ENCODE results near the gene XPR1.

The XPR1 gene

DNA sequence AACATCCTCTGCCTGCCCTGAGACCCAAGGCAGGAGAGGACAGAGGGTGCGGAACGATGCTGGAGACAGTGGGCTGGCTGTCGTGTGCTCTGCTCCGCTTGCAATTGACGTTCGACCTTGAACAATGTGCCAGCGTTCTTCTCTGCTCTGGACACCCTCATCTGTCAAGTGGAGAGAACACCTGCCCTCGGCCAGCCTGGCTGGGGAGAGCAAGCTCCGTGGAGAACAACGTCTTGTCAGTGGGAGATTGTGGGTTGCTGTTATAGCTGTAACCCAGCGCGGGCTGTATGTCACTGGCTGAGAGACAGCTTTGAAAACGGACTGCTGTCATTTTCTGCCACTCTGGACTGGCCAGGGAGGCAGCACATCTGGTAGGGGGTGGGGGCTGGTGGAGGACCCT, 295.5 kb downstream of the XPR1 start:
- TF ChIP-seq, protein P1, sequence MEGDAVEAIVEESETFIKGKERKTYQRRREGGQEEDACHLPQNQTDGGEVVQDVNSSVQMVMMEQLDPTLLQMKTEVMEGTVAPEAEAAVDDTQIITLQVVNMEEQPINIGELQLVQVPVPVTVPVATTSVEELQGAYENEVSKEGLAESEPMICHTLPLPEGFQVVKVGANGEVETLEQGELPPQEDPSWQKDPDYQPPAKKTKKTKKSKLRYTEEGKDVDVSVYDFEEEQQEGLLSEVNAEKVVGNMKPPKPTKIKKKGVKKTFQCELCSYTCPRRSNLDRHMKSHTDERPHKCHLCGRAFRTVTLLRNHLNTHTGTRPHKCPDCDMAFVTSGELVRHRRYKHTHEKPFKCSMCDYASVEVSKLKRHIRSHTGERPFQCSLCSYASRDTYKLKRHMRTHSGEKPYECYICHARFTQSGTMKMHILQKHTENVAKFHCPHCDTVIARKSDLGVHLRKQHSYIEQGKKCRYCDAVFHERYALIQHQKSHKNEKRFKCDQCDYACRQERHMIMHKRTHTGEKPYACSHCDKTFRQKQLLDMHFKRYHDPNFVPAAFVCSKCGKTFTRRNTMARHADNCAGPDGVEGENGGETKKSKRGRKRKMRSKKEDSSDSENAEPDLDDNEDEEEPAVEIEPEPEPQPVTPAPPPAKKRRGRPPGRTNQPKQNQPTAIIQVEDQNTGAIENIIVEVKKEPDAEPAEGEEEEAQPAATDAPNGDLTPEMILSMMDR (IDR thresholded peaks at IDR 0.05; ENCODE audit: control insufficient read depth, insufficient read depth, low read depth, low read length, missing control alignments), result no peak
- no peak overlapping the region for H3K4me3 ChIP-seq (ENCODE audit: control insufficient read depth, low read depth, low read length)
- no peak for DNase-seq (ENCODE audit: low read depth)

DNA sequence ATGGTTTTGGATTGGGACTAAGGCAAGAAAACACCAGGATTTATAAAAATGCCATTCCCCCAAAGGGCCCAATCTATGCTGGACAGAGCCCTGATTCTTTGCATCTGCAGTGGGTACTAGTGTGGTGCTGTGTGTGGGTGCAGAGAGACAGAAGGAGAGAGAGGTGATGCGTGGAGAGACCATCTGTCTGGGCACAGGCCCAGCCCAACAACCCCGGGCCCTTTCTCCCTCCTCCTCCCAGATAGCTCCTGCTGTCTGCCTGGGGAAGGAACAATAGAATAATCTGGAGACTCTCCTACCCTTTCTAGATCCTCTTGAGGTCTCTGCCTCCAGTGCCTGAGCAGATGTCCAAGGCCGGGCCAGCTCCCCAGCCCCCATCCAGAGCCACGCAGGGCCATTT, 296.0 kb downstream of the XPR1 start:
- TF ChIP-seq, protein P1 (IDR thresholded peaks at IDR 0.05; ENCODE audit: control insufficient read depth, insufficient read depth, low read depth, low read length, missing control alignments), result no peak
- no peak overlapping the region for H3K4me3 ChIP-seq (ENCODE audit: control insufficient read depth, low read depth, low read length)
- DNase-seq (ENCODE audit: low read depth), result no peak

- H3K4me3 ChIP-seq (ENCODE audit: control insufficient read depth, low read depth, low read length), result no peak overlapping the region
- no peak for DNase-seq (ENCODE audit: low read depth)
- TF ChIP-seq, protein P1 (IDR thresholded peaks at IDR 0.05; ENCODE audit: control insufficient read depth, insufficient read depth, low read depth, low read length, missing control alignments), result no peak
Observed at GRCh38 chr1:180928331-180929230, 296.8 kb downstream of the XPR1 start.

DNA sequence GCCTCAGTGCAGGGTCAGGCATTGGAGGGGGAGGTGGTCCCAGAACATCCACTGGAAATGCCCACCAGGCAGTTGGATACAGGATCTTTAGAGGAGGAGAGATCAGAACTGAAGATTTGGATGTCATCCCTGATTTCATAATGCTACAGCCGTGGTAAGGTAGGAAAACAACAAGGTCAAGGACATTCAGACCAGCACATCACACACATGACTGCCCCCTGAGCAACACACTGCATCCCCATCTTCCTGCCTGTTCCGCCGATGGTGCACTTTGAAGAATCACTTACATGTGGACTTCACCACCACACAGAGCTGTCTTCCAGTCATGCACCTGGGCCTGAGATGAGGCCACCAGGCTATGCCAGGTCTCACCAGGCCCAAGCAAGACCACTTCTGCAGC, 297.6 kb downstream of the XPR1 start:
- H3K4me3 ChIP-seq (ENCODE audit: control insufficient read depth, low read depth, low read length), result no peak overlapping the region
- TF ChIP-seq, protein P1 (IDR thresholded peaks at IDR 0.05; ENCODE audit: control insufficient read depth, insufficient read depth, low read depth, low read length, missing control alignments), result no peak
- no peak for DNase-seq (ENCODE audit: low read depth)

GRCh38 chr1:180930687-180931086, 298.9 kb downstream of the XPR1 start:
- no peak overlapping the region for H3K4me3 ChIP-seq (ENCODE audit: control insufficient read depth, low read depth, low read length)
- DNase-seq (ENCODE audit: low read depth), result no peak
- TF ChIP-seq, protein P1 (IDR thresholded peaks at IDR 0.05; ENCODE audit: control insufficient read depth, insufficient read depth, low read depth, low read length, missing control alignments), result no peak

- no peak overlapping the region for H3K4me3 ChIP-seq (ENCODE audit: control insufficient read depth, low read depth, low read length)
- TF ChIP-seq, protein P1 (IDR thresholded peaks at IDR 0.05; ENCODE audit: control insufficient read depth, insufficient read depth, low read depth, low read length, missing control alignments), result no peak
- no peak for DNase-seq (ENCODE audit: low read depth)
Observed at GRCh38 chr1:180931529-180931928, 299.7 kb downstream of the XPR1 start.
